K562 (cell line): ENCODE results near the gene NELFA. TPM values are rescaled to one million over a fixed set of nuclear protein-coding genes. Genes with fewer than 3 reads are reported as not detected.

Experiments
- ARNT ChIP-seq, 2 experiments: fragments of 450-650 bp; IDR thresholded peaks; 2 replicates each; pipeline ENCODE4 v1.6.1; 2016; ENCODE audit warnings: mild to moderate bottlenecking in 1 of 2
- DACH1 ChIP-seq: fragments of 450-650 bp; IDR thresholded peaks from 2 replicates; pipeline ENCODE4 v1.6.1; 2018; ENCODE audit not compliant: partially characterized antibody
- ELF2 ChIP-seq: fragments of 250-450 bp; sonication (Bioruptor Pico); IDR thresholded peaks from 2 replicates; pipeline ENCODE4 v1.5.0; 2021; ENCODE audit warnings: mild to moderate bottlenecking
- EP300 ChIP-seq: IDR thresholded peaks from 2 replicates; pipeline ENCODE4 v1.6.1; 2012; ENCODE audit warnings: low read length, improper control_type of control experiment
- HNRNPK ChIP-seq: fragments of 200-400 bp; formaldehyde crosslinking; IDR thresholded peaks from one replicate; pipeline ENCODE4 v1.6.1; 2018; ENCODE audit warnings: mild to moderate bottlenecking, low read depth, low read length; ENCODE audit not compliant: poor library complexity, severe bottlenecking
- KLF1 ChIP-seq: fragments of 450-650 bp; IDR thresholded peaks from 2 replicates; pipeline ENCODE4 v1.6.1; 2016; ENCODE audit warnings: missing genetic modification characterization, missing compliant biosample characterization
- LCOR ChIP-seq: sonication (generic); formaldehyde crosslinking; IDR thresholded peaks from 2 replicates; pipeline ENCODE4 v1.8.0; 2022; ENCODE audit warnings: mild to moderate bottlenecking, missing genetic modification reagents
- MEF2A ChIP-seq: IDR thresholded peaks from 2 replicates; pipeline ENCODE4 v1.6.1; 2011; ENCODE audit warnings: low read depth, mild to moderate bottlenecking, low read length, moderate library complexity; ENCODE audit not compliant: control insufficient read depth
- PCBP2 ChIP-seq: fragments of 200-400 bp; formaldehyde crosslinking; IDR thresholded peaks from 2 replicates; pipeline ENCODE4 v1.6.1; 2018; ENCODE audit warnings: low read length, low read depth, mild to moderate bottlenecking, moderate library complexity; ENCODE audit not compliant: poor library complexity, severe bottlenecking
- SAFB ChIP-seq: fragments of 200-400 bp; formaldehyde crosslinking; IDR thresholded peaks from 2 replicates; pipeline ENCODE4 v1.6.1; 2017; ENCODE audit warnings: low read depth, low read length, borderline replicate concordance
- SAFB2 ChIP-seq: fragments of 200-400 bp; formaldehyde crosslinking; IDR thresholded peaks from 2 replicates; pipeline ENCODE4 v1.6.1; 2018; ENCODE audit warnings: borderline replicate concordance, low read length, low read depth, moderate library complexity; ENCODE audit not compliant: severe bottlenecking
- SMARCB1 ChIP-seq: IDR thresholded peaks from 2 replicates; pipeline ENCODE4 v1.6.1; 2011; ENCODE audit warnings: improper control_type of control experiment, low read depth; ENCODE audit not compliant: insufficient read length
- TAL1 ChIP-seq: fragments of 450-650 bp; IDR thresholded peaks from 2 replicates; pipeline ENCODE4 v1.6.1; 2016; ENCODE audit warnings: mild to moderate bottlenecking
- ZKSCAN1 ChIP-seq: fragments of 150-350 bp; IDR thresholded peaks from 2 replicates; pipeline ENCODE4 v1.6.1; 2016; ENCODE audit warnings: low read depth, low read length
- ZNF583 ChIP-seq: fragments of 250-450 bp; sonication (Bioruptor Pico); IDR thresholded peaks from 2 replicates; pipeline ENCODE4 v1.4.0; 2020
- polyA plus RNA-seq, 8 experiments: library from polyadenylated mRNA; depleted of rRNA in 4 of 8; stranded (reverse) in 5 of 8; unstranded in 3 of 8; fragments of >200 nt; fragmentation: Nextera tagmentation in 2 of 8; fragmentation: Illumina TruSeq in 1 of 8; extraction: Ambion mirVana in 2 of 8; extraction: Trizol in 1 of 8; gene quantifications; 2 replicates each; pipeline versions ENCODE4 v1.2.1 to v1.2.3, GENCODE V29; 2011 to 2014; ENCODE audit warnings: inconsistent platforms in 1 of 8, missing spikeins in 1 of 8
- total RNA-seq, 7 experiments: library from RNA; depleted of rRNA in 6 of 7; stranded (reverse); fragments of >200 nt in 6 of 7; fragmentation: Illumina TruSeq in 2 of 7; extraction: Trizol in 2 of 7; gene quantifications; 2 replicates each; pipeline versions ENCODE4 v1.2.1 to v1.2.3, GENCODE V29; 2011 to 2021; ENCODE audit warnings: low replicate concordance in 1 of 7
- TF ChIP-seq, protein P1 (sequence below): sonication (generic); formaldehyde crosslinking; IDR thresholded peaks from 2 replicates; pipeline ENCODE4 v1.8.0; 2023; ENCODE audit warnings: mild to moderate bottlenecking, missing genetic modification reagents
- TF ChIP-seq, protein P2 (sequence below): sonication (generic); formaldehyde crosslinking; IDR thresholded peaks from 2 replicates; pipeline ENCODE4 v1.8.0; 2022; ENCODE audit warnings: mild to moderate bottlenecking, missing genetic modification reagents
- TF ChIP-seq, protein P3 (sequence below): fragments of 250-450 bp; sonication (Bioruptor Pico); IDR thresholded peaks from 2 replicates; pipeline ENCODE4 v1.5.0; 2021
- TF ChIP-seq, protein P4 (sequence below): fragments of 250-450 bp; sonication (Bioruptor Pico); IDR thresholded peaks from 2 replicates; pipeline ENCODE4 v1.8.0; 2021; ENCODE audit warnings: moderate library complexity, mild to moderate bottlenecking, inconsistent platforms

The NELFA gene
- total and polyA plus RNA-seq, 9 of the 15 experiments (the other 6 are each of a cell fraction or from before 2014, with no cell fraction given): 0.76 to 59.6 (median 14.8) TPM

DNA sequence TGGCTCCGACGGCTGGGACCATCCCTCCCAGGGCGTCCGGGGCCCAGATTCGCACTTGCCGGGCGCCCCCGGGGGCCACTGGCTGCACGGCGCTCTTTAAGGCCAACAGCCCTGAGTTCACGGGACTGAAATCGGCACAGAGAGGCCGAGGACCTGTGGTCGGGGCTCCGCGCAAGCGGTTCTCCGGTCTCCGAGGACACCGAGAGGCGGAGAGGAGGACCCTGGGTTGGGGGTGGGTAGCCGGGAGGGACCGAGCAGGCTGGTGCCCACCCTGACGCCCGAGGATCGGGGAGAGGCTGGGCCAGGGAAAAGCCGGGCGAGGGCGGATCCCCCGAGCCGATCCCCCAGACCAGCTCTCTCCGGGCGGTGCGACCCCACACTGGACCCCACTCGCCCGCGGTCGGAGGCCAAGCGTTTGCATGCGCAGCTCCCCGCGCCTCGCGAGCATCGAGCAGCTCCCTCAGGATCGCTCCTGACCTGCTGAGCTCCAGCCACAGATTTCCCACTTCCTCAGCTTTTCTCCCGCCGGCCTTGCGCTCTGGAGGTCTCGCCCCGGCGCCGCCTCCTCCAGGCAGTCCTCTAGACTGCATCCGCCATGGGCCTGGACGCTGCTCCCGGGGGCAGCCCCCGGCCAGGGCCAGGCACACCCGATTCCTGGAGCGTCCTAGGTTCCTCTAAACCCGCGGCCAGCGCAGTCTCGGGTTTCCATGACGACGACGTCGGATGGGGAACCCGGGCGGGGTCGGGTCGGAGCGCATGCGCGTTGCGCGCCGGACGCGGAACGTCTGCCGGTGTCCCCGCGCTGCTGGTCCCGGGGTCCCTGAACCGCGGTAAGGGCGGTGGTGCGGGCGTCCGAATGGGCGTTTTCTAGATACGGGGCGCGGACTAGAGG lies 32.7 kb upstream of the NELFA start (continued):
- TF ChIP-seq ARNT (IDR thresholded peaks at IDR 0.05): no peak
- no peak for TF ChIP-seq LCOR (CRISPR knock-in tag)
- TF ChIP-seq KLF1: no peak
- no peak for TF ChIP-seq TAL1
- TF ChIP-seq, protein P1, sequence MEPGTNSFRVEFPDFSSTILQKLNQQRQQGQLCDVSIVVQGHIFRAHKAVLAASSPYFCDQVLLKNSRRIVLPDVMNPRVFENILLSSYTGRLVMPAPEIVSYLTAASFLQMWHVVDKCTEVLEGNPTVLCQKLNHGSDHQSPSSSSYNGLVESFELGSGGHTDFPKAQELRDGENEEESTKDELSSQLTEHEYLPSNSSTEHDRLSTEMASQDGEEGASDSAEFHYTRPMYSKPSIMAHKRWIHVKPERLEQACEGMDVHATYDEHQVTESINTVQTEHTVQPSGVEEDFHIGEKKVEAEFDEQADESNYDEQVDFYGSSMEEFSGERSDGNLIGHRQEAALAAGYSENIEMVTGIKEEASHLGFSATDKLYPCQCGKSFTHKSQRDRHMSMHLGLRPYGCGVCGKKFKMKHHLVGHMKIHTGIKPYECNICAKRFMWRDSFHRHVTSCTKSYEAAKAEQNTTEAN (CRISPR knock-in tag): no peak
- no peak for TF ChIP-seq PCBP2
- TF ChIP-seq, protein P2, sequence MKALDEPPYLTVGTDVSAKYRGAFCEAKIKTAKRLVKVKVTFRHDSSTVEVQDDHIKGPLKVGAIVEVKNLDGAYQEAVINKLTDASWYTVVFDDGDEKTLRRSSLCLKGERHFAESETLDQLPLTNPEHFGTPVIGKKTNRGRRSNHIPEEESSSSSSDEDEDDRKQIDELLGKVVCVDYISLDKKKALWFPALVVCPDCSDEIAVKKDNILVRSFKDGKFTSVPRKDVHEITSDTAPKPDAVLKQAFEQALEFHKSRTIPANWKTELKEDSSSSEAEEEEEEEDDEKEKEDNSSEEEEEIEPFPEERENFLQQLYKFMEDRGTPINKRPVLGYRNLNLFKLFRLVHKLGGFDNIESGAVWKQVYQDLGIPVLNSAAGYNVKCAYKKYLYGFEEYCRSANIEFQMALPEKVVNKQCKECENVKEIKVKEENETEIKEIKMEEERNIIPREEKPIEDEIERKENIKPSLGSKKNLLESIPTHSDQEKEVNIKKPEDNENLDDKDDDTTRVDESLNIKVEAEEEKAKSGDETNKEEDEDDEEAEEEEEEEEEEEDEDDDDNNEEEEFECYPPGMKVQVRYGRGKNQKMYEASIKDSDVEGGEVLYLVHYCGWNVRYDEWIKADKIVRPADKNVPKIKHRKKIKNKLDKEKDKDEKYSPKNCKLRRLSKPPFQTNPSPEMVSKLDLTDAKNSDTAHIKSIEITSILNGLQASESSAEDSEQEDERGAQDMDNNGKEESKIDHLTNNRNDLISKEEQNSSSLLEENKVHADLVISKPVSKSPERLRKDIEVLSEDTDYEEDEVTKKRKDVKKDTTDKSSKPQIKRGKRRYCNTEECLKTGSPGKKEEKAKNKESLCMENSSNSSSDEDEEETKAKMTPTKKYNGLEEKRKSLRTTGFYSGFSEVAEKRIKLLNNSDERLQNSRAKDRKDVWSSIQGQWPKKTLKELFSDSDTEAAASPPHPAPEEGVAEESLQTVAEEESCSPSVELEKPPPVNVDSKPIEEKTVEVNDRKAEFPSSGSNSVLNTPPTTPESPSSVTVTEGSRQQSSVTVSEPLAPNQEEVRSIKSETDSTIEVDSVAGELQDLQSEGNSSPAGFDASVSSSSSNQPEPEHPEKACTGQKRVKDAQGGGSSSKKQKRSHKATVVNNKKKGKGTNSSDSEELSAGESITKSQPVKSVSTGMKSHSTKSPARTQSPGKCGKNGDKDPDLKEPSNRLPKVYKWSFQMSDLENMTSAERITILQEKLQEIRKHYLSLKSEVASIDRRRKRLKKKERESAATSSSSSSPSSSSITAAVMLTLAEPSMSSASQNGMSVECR: no peak; the same call in 1 of the 2 replicates
- no peak for TF ChIP-seq ELF2
- TF ChIP-seq DACH1: no peak
- TF ChIP-seq SMARCB1: no peak
- TF ChIP-seq MEF2A: no peak
- TF ChIP-seq SAFB: no peak
- TF ChIP-seq, protein P3, sequence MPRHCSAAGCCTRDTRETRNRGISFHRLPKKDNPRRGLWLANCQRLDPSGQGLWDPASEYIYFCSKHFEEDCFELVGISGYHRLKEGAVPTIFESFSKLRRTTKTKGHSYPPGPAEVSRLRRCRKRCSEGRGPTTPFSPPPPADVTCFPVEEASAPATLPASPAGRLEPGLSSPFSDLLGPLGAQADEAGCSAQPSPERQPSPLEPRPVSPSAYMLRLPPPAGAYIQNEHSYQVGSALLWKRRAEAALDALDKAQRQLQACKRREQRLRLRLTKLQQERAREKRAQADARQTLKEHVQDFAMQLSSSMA (CRISPR knock-in tag): no peak
- TF ChIP-seq ZKSCAN1: no peak
- no peak for TF ChIP-seq EP300
- no peak for TF ChIP-seq HNRNPK
- TF ChIP-seq, protein P4, sequence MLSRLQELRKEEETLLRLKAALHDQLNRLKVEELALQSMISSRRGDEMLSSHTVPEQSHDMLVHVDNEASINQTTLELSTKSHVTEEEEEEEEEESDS (CRISPR knock-in tag): no peak
- no peak for TF ChIP-seq SAFB2
- TF ChIP-seq ZNF583: no peak
